ENCODE results near the gene NDUFC1. TPM values are rescaled to one million over a fixed set of nuclear protein-coding genes. Genes with fewer than 3 reads are reported as not detected.
A peak's percentile ranks its signal among the peaks of the same experiment; 100 is the strongest.

Gene NDUFC1
- total RNA-seq, 4 donors from 2014 or later: 30.5 to 102 (median 63.5) TPM

DNA sequence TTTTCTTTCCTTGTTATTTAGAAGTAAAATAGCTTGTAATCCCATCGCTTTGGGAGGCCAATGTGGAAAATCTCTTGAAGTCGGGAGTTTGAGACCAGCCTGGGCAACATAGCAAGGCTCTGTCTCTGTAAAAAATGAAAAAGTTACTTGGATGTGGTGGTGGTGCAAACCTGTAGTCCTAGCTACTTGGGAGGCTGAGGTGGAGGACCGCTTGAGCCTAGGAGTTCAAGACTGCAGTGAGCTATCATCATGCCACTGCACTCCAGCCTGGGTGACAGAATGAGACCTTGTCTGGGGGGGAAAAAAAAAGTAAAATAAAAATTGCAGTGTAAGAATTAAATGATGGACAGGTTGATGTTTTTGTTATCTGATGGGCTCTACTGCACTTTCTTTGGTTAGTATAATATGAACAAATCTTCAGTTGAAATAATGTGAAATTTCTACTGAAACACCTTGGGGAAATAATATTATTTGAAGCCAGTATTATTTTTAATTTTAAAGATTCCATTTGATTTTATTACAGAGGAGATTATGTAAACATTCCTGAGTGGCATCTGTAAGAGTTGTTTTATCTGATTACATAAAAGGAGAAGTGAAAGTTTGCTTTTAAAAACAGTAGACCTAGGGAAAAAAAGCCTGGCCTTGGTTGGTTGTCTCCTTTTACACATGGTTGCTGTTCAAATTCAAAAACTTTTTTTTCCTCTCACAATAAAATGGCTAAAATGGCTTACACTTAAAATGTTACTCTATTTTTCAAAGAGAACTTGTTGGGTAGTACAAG, 10.5 kb upstream of the NDUFC1 start:
- intact Hi-C loops (cut with DNase I; ENCODE audit: low total_unique reads): no loop called here
- no peak for TF ChIP-seq POLR2A (IDR thresholded peaks at IDR 0.05)
- TF ChIP-seq, protein P1, sequence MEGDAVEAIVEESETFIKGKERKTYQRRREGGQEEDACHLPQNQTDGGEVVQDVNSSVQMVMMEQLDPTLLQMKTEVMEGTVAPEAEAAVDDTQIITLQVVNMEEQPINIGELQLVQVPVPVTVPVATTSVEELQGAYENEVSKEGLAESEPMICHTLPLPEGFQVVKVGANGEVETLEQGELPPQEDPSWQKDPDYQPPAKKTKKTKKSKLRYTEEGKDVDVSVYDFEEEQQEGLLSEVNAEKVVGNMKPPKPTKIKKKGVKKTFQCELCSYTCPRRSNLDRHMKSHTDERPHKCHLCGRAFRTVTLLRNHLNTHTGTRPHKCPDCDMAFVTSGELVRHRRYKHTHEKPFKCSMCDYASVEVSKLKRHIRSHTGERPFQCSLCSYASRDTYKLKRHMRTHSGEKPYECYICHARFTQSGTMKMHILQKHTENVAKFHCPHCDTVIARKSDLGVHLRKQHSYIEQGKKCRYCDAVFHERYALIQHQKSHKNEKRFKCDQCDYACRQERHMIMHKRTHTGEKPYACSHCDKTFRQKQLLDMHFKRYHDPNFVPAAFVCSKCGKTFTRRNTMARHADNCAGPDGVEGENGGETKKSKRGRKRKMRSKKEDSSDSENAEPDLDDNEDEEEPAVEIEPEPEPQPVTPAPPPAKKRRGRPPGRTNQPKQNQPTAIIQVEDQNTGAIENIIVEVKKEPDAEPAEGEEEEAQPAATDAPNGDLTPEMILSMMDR (IDR thresholded peaks at IDR 0.05 in 4 of 5, conservative IDR thresholded peaks at IDR 0.05 in 1 of 5): no peak
- DNase-seq: no peak
- no peaks in the 10 kb centered on the region for H3K9me3 ChIP-seq
- ATAC-seq: no peak
- peaks cover 27 to 33% of the 10 kb centered on the region in 2 donors for H3K4me1 ChIP-seq
- in situ Hi-C loops (cut with MboI; ENCODE audit: low sequenced_read_pairs in 4 of 4): no loop called here
- no peak overlapping the region for H3K4me3 ChIP-seq
- H3K27me3 ChIP-seq: no peaks in the 10 kb centered on the region
- H3K27ac ChIP-seq: no peak overlapping the region
- H3K36me3 ChIP-seq: no peaks in the 10 kb centered on the region

GRCh38 chr4:139311909-139312308, 9.6 kb upstream of the NDUFC1 start:
- intact Hi-C loops (cut with DNase I; ENCODE audit: low total_unique reads): no loop called here
- no peak overlapping the region for H3K4me3 ChIP-seq
- no peaks in the 10 kb centered on the region for H3K9me3 ChIP-seq
- H3K27ac ChIP-seq: no peak overlapping the region
- DNase-seq: no peak
- no peak for TF ChIP-seq POLR2A (IDR thresholded peaks at IDR 0.05)
- TF ChIP-seq, protein P1 (IDR thresholded peaks at IDR 0.05 in 4 of 5, conservative IDR thresholded peaks at IDR 0.05 in 1 of 5): no peak
- no peaks in the 10 kb centered on the region for H3K36me3 ChIP-seq
- H3K4me1 ChIP-seq: peaks cover 33 to 38% of the 10 kb centered on the region in 2 donors
- in situ Hi-C loops (cut with MboI; ENCODE audit: low sequenced_read_pairs in 4 of 4): no loop called here
- no peak for ATAC-seq
- no peaks in the 10 kb centered on the region for H3K27me3 ChIP-seq

- H3K27ac ChIP-seq: peak overlapping the region in 1 of 4 donors; percentile 39
- no peak for DNase-seq
- in situ Hi-C loops (cut with MboI; ENCODE audit: low sequenced_read_pairs in 4 of 4) (no loop called here), intact Hi-C loops (cut with DNase I; ENCODE audit: low total_unique reads) (loop anchor here (5.0 kb wide), 1 partner anchor 847 kb away; the partner anchor contains the start of gene MAML3)
- H3K9me3 ChIP-seq: no peaks in the 10 kb centered on the region
- no peak for ATAC-seq
- no peak overlapping the region for H3K4me3 ChIP-seq
- no peaks in the 10 kb centered on the region for H3K36me3 ChIP-seq
- H3K27me3 ChIP-seq: no peaks in the 10 kb centered on the region
- H3K4me1 ChIP-seq: peaks cover 39 to 51% of the 10 kb centered on the region in 2 donors
- TF ChIP-seq, protein P1 (IDR thresholded peaks at IDR 0.05 in 4 of 5, conservative IDR thresholded peaks at IDR 0.05 in 1 of 5): no peak
- TF ChIP-seq POLR2A (IDR thresholded peaks at IDR 0.05): no peak
Observed at GRCh38 chr4:139304920-139305319, 2.6 kb upstream of the NDUFC1 start.

DNA sequence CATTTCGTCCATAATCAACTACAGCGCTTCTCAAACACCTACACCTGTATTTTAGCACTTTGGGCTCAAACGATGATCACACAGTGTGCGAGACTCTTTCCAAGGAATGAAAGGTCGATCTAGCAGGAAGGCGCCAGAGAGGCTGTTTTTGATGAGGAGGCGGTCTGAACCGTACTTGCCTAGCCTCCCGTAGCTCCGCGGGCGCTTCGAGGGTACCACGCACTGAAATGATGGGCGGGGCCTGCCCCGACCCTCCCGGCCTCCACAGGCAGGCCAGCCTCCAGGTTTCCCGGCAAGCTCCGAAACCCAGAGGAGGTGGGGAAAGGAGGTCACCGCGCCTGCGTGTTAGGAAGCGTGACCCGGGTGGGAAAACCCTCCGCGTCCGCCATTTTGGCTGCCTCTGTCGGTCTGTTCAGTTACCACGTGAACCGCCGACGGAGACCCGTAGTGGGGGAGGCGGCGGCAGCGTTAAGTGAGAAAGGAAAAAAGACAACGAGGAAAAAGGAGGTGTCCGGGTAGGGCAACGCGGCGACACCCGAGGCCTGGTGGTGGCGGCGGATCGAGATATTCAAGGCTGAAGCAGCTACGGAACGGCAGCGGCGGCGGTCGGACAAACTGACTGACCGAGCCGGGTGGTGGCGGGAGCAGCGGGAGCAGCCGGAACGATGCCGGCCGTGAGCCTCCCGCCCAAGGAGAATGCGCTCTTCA, 1.0 kb downstream of the NDUFC1 start, which contains the start of gene NAA15:
Gene NAA15, plus strand, starts transcription at position 393 of the 708 bp plus-strand sequence. Its CDS starts 273 bp downstream, at position 666.
- H3K27ac ChIP-seq: peak within 1 kb of the TSS; percentile 94 to 98 (median 96)
- H3K4me3 ChIP-seq: peak within 1 kb of the TSS; percentile 71 to 95 (median 86)
- TF ChIP-seq, protein P1 (IDR thresholded peaks at IDR 0.05 in 4 of 5, conservative IDR thresholded peaks at IDR 0.05 in 1 of 5): no peak
- TF ChIP-seq POLR2A (IDR thresholded peaks at IDR 0.05): peak; percentile 89 to 95
- intact Hi-C loops (cut with DNase I; ENCODE audit: low total_unique reads): loop anchor here (1.0 to 5.0 kb wide), 5 partner anchors 124 to 851 kb away; partner anchors contain the start of genes ELF2, MAML3 and RAB33B
- peaks cover 50 to 60% of the 10 kb centered on the region in 2 donors for H3K4me1 ChIP-seq
- no peaks in the 10 kb centered on the region for H3K9me3 ChIP-seq
- no peaks in the 10 kb centered on the region for H3K36me3 ChIP-seq
- ATAC-seq (peak; percentile 79 to 80), DNase-seq (peak; percentile 96 to 98)
- in situ Hi-C loops (cut with MboI; ENCODE audit: low sequenced_read_pairs in 4 of 4): no loop called here
- H3K27me3 ChIP-seq: no peaks in the 10 kb centered on the region
